ENCODE measurements around the gene RAD51B.
"Not testable (repeated sequence)": the region's sequence is repeated elsewhere in the genome, so short reads cannot be mapped to it uniquely, and the experiment has no call there.

The RAD51B gene

DNA sequence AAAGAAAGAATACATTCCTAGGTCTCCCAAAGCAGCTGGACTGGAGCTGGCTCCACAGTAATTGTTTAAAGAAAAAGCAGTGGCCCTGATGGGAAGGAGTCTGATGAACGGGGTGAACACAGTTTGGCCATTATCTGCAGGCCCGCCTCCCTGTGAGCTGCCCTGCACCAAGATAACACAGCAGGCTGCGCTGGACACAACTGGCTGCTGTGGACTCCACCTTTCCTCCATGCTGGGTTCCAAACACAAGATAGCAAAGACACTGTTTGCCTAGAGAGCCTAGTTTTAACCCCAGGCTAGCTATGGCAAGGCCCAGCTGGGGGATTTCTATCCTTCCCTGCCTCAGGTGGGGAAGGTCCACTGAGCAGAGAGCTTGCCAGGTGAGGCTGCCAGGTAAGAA lies 938.7 kb downstream of the RAD51B start:
- DNase-seq: no peak

DNA sequence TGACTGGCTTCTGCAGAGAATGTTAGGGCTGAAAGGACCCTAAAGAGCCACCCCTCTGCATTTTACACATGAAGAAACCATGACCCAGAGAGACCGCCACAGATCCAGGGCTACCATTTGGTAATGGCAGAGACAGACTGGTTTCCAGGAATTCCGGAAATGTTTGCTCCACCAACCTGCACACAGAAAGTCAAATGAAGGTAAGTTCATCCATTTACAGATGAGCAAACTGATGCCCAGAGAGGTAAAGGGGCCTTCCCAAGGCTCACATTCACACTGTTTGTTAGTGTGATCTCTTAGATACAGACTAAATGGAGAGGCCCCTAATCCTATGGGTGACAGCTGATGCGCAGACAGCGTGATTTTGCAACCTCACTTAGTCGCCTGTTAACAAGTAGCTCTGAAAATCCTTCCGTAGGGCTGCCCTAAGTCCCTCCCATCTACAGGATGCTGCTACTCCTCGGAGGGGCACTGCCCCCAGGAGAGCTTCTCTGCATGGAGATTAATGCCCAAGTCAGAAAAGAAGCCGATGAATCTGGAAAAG lies 939.5 kb downstream of the RAD51B start:
- no peak for DNase-seq

DNA sequence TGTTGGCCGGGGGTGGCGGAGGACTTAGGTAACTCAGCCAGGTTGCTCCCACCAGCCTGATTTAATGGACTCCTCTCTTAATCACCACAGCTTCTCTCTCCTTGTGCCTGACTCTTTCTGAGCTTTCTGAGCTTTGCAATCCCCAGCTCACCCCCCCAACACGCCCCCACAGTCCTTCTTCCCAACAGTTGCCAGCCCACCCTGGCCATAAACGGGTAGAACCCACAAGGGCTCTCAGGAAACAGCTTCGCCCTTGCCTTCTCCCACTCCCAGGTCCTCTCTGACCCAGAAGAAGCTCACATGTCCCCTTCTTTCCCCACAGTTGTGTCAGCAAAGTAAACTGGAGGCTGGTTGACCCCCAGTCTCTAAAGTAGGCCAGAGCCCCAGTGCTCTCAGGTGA lies 940.4 kb downstream of the RAD51B start:
- no peak for DNase-seq

DNA sequence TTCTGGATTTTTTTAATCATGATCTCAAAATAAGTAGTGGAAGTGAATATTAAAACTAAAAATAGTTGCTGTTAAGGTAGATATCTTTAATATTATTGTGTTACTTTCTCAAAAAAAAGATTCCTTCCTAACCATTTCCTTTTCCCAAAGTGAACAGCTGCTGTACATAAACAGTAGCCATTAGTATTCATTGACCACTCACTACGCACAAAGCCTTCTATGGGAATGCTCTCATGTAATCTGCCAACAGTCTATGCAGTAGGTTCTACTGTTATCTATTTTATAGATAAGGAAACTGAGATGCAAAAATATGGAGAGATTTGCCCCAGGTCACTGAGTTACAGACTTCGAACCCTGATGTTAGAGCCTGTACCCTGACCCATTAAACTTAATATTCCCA lies 941.2 kb downstream of the RAD51B start:
- no peak for DNase-seq

DNA sequence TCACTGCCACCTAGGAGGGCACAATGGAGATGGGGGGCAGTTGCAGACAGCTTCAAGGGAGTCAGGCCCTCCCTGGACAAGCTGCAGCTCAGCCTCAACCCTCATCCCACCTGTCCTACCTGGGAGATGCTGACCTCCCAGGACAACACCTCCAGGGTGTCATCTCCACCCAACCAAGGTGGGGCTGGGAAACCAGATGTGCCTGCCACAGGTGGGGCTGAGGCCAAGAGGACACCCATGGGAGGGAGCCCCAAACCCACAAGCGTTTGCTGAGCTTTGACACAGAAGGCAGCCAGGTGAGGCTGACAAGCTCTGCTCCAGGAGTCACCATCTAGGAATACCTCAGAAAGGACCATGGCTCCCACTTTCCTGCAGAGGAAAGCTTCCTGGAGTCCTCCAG lies 941.8 kb downstream of the RAD51B start:
- no peak for DNase-seq

DNA sequence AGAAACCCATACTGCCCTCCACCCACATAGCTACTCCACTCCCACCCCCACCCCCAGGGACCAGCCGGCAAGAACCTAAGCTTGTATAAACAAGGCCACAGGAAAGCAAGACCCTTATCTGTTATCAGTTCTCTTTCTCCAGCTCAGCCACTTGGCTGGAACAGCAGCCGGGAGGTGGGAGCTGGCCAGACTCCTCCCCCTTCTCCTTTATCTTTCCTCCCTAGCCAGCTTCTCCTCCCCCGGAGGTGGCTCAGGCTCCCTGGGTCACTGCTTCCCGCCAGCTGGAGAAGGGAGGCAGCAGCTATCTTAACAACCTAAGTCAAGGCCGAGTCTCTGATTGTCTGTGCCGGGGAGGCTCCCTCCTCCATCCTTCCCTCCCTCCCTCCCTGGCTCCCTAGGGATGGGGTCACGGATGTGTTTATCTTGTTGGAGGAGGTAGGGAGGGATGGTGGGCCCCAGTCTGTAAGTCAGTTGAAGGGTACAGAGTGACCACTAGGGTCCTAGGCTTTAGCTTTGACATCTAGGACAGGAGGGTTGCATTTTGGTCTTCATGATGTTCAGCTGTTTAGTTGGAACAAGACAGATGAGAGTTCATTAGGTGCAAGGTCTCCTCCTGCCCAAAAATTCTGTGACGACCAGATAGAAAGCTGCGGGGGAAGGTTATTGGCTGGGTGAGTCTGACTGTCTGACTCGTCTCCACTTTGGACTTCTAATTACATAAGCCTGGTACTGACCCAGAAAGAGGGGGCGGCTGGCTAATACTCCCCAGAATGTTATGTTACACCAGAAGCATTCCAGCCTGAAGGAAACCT lies 943.6 kb downstream of the RAD51B start:
- no peak for DNase-seq

DNA sequence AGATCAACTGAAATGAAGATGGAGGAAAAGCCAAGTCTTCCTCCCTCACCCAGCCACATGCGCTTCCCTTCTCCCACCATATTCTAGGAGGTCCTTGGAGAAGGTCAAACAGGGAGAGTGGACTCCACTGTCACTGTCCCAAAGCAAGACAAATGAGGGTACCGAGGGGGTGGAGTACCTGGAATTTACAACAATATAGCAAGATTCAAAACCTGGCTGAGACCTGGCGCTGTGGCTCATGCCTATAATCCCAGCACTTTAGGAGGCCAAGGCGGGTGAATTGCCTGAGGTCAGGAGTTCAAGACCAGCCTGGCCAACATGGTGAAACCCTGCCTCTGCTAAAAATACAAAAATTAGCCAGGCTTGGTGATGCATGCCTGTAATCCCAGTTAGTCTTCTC lies 944.3 kb downstream of the RAD51B start:
- not testable (repeated sequence) for DNase-seq

DNA sequence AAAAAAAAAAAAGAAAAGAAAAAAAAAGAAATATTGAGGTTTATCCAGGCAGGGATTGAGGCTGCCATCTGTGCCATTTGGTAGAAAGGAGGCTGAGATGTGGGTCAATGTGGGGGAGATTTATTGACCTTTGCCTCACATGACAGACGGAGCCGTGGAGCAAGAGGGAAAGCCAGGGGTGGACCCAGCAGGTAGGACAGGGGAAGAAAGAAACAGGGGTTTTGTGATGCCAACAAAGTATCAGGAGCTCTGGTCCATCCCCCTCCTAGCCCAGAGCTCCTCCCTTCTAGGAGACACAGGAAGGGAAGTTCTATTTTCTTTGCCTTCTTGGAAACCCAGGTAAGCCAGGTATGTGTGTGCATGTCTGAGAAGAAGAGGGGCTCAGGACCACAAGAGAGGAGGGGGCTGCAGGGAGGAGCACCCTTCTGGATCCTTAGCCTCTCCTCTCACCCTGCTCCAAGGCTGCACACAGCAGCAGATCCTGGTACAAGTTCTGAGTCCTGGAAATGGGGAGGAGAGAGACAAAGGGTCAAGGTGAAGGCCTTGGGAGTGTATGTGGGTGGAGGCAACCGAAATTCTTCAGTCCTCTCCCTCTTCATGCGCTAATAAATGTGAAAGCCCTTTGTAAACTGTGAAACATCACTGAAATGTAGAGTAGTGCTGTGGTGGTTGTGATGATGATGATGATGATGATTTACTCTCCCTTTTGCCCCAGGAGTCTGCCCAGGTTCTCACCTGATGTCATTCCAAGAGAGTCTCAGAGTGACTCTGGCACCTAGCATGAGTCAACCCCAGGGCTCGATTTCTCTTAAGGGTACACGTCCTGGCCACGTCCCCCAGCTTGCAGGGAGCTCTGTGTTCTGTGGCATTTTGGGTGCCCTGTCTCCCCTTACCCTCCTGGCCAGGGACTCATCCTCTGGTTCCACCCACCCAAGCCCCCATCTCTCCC lies 947.0 kb downstream of the RAD51B start:
- DNase-seq: no peak

DNA sequence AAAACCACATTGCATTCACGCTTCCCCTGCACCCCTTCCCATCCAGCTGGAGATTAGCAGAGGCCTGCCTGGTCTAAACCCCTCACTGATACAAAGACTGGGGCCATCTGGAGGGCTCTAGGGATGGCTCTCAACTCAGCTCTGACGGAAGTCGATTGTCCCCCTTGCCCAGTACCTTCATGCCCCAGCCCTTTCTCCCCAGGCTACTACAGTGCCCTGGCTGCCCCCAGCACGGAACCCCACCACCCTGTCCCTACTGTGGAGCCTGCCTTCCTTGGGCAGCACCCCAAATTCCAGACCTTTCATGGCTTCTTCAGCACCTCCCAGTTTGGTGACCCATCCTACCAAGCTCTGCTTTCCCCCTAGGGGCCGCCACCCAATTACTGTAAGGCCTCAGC lies 947.7 kb downstream of the RAD51B start:
- DNase-seq: no peak

DNA sequence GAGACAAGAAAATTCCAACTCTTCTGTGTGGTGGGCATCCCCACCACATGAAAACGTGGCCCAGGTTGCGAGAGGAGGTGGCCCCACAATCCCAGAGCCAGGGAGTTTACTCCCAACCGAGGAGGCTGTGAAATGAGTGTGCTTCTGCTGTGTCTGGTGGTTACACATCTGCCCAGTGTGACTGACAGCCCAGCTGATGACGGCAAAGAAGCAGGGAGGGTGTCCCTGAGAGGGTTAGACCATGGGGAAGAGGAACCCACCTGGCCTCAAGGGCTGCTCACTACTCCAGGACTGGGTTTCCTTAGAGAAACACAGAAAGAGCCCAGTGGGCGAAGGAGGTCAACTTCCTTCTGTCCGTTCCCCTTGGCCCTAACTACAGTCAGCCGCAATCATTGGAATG lies 948.7 kb downstream of the RAD51B start:
- DNase-seq: no peak

DNA sequence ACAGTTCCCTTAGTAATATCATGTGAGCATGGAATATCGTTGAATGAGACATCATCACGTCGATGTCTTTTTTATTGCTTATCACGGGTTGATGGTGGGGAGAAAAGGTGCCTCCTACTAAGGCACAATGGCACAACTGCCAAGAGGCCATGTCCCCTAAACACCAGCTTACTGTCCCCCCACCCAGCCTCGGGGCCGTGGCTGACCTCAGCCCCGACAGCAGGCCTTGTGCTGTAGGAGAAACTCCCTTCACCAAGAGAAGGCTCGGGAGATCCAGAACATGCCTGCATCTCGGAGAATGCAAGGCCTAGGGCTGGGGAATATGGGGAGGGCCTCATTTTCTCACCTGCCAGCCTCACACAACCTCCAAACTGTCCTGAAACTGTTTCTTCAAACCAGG lies 950.5 kb downstream of the RAD51B start:
- DNase-seq: no peak

DNA sequence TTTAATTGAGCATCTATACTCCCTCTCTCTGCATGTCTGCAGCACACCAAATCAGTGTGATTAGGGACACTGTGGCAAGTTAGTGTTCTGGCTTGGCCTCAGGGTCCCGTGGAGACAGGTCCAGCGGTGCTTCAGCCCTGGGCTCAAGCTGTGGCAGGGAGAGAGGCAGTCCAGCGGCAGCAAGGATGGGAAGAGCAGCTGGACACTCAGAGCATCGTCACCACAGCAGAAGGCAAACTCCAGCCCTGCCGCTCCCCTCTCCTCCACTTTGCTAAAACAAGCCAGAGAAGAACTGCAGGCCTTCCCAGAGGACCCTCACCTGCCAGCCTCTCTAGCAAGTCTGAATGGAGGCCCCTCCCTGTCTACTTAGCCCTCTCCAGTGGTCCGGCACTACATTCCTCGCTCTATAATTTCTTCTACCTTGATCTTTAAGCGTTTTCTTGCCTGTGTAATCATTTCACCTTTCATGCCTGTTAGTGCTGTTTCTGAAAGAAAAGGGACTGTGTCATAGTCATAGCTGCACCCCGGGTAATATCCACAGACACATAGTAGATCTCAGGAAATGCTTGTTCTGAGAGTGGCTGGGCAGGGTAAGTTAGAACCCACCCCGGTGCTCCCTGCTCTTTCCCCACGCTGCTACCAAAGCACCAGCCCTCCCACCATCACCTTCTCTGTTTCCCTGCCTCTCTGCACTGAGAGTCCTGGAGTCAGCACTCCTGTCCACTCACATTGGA lies 951.1 kb downstream of the RAD51B start:
- DNase-seq: no peak

DNA sequence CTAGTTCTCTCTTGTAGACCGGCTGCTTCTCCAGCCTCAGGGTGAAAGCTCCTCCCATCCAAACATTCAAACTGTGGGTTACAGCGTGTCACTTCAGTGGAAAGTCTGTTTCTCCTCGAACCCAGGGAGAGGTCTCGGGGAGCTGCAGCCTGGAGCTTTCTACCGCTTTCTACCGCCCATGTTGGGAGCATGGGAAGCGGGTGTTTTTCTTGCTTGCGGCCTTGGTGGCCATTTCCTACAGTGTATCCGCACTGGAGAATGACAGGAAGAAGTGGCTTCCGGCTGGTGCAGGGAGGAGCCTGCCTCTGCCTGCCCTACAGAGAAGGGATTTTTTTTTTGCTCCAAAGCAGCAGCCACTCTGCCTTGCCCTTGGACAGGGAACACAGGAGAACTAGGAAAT lies 952.1 kb downstream of the RAD51B start:
- DNase-seq: peak; percentile 33

DNA sequence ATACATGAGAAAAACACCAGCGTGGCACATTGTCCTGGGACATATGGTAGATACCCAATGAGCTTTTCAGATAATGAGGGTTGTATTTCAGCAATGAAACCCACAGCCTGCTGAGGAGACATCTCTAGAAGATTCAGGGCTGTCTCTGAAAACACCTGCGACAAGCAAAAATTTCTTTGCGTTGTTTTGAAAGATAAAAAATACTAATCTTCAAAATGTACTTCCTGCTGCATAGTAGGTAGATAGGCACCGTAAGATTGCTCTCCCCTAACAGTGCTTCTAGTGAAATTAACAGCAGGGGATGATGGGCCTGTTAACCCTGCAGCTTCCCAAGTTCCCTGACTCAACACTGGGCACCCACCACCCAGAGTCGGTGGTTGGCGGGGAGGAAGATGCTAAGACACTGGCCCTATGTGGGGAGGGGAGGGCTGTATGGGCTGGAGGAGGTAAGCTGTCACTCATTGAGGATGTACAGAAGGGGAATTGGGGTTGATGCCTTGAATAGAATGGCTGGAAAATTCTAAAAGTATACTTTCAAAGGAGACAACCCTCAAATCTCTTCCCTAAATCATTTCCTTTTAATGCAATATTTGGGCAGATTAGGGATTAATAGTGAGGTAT lies 953.3 kb downstream of the RAD51B start:
- peak; percentile 20 for DNase-seq

DNA sequence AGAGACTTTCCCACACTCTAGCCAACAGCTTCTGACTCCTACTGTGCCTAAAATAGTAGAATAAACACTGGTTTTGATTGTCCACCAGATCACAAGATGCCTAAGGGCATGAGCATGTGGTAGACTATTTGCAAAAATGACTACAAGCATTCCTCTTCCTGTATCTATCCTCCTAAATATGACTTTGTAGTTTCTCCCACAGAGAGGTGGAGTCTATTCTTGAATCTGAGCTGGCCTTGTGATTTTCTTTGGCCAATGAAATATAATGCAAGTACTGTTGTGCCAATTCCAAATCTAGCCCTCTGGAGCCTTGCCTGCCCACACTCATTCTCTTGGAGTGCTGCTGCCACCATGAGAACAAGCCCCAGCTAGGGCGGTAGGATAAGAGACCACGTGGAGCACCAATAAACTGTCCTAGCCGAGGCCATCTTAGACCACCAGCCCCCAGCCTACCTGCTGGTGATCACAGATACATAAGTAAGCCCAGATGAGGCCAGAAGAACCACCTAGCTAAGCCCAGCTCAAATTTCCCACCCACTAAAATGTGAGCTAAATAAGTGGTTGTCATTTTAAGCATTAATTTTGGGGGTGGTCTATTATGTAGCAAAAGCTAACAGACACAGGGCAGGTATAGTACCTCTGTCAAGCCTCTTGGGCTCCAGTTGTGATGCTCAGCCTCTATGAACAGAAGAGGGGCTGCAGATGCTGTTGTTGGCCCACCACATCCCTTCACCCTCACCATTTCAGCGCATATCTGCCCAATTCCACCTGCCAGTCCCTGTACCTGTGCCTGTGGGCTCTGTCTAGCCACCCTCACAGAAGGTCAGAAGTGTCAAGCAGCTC lies 955.4 kb downstream of the RAD51B start:
- no peak for DNase-seq

DNA sequence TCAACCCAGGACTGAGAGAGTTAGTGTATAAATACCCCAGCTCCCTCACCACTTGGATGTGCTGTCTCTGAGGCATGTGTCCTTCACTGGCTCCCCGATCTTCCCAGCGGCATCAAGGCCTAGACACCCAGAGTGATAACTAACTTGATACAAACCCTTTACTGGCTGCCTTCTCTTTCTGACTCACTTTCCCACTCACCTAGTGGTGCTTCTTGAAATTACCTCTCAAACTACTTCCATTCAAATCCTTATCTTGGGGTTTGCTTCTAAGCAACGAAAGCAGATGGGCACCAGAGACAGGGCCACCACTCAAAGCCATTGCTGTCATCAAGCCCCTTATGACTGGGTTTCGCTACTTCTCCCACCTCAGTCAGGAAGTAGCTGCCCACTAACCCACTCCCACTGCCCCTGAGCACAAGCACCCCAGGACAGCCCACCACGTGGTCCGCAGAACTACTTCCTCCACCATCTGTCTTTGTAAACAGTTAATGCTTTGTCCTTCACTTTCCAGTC lies 956.1 kb downstream of the RAD51B start:
- DNase-seq: no peak

DNA sequence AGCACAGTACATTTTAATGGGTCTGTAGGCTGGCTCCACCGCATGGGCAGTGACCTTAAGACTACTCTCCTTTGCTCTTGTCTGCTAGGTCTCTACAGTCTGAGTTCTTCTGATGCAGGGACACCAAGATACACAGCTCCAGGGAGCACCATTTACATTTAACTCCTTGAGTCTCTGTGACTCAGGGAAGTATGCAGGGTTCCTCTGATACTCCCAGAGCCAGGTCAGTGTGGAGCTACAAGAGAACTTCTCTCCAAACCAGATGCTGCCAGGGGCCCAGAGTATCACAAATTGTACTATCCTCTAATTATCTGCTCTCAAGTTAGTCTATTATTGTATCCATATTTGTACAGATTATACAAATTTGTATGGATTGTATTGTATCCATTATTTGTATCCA lies 958.1 kb downstream of the RAD51B start:
- DNase-seq: no peak

All from CD4-positive, alpha-beta T cell treated with Interleukin-17A for 1 hour (primary cell).